Measurements from ENCODE around the gene EFEMP2.
"Not testable (repeated sequence)": the region's sequence is repeated elsewhere in the genome, so short reads cannot be mapped to it uniquely, and the experiment has no call there.

EFEMP2 gene

GRCh38 chr11:65842144-65842543 is 30.5 kb downstream of the EFEMP2 start:
- DNase-seq (ENCODE audit: low read depth) = no peak
- H3K4me3 ChIP-seq (ENCODE audit: low read length) = no peak overlapping the region
- TF ChIP-seq CTCF (conservative IDR thresholded peaks at IDR 0.05; ENCODE audit: low read depth, low read length) = no peak

- no peak for TF ChIP-seq CTCF (conservative IDR thresholded peaks at IDR 0.05; ENCODE audit: low read depth, low read length)
- H3K4me3 ChIP-seq (ENCODE audit: low read length) = peak overlapping the region; percentile 72
- no peak for DNase-seq (ENCODE audit: low read depth)
These were observed 38.4 kb downstream of the EFEMP2 start for GRCh38 chr11:65834202-65834601.

- H3K4me3 ChIP-seq (ENCODE audit: low read length) = peak within 1 kb of the TSS; percentile 72
- peak; percentile 62 for DNase-seq (ENCODE audit: low read depth)
- no peak for TF ChIP-seq CTCF (conservative IDR thresholded peaks at IDR 0.05; ENCODE audit: low read depth, low read length)
These were observed 39.1 kb downstream of the EFEMP2 start, which contains the start of gene SNX32 for GRCh38 chr11:65833297-65834030. Gene SNX32, plus strand, starts transcription at chr11:65833963. Its CDS starts 103 bp downstream, at chr11:65834066.

GRCh38 chr11:65832231-65832630 is 40.4 kb downstream of the EFEMP2 start:
- not testable (repeated sequence) for DNase-seq (ENCODE audit: low read depth); H3K4me3 ChIP-seq (ENCODE audit: low read length)

GRCh38 chr11:65829459-65829858 is 43.1 kb downstream of the EFEMP2 start:
- no peak for DNase-seq (ENCODE audit: low read depth)
- no peak overlapping the region for H3K4me3 ChIP-seq (ENCODE audit: low read length)
- no peak for TF ChIP-seq CTCF (conservative IDR thresholded peaks at IDR 0.05; ENCODE audit: low read depth, low read length)

- DNase-seq (ENCODE audit: low read depth) = no peak
- no peak for TF ChIP-seq CTCF (conservative IDR thresholded peaks at IDR 0.05; ENCODE audit: low read depth, low read length)
- H3K4me3 ChIP-seq (ENCODE audit: low read length) = no peak overlapping the region
These were observed 45.4 kb downstream of the EFEMP2 start for GRCh38 chr11:65826984-65827735.

GRCh38 chr11:65822776-65823528 is 49.6 kb downstream of the EFEMP2 start:
- no peak overlapping the region for H3K4me3 ChIP-seq (ENCODE audit: low read length)
- no peak for DNase-seq (ENCODE audit: low read depth)
- no peak for TF ChIP-seq CTCF (conservative IDR thresholded peaks at IDR 0.05; ENCODE audit: low read depth, low read length)

Data from retinal pigment epithelial cell (primary cell).